Naive thymus-derived CD8-positive, alpha-beta T cell (primary cell): ENCODE data around the gene ARHGEF38. TPM values are rescaled to one million over a fixed set of nuclear protein-coding genes. Genes with fewer than 3 reads are reported as not detected.
A peak's percentile ranks its signal among the peaks of the same experiment; 100 is the strongest.
"Not testable (repeated sequence)": the region's sequence is repeated elsewhere in the genome, so short reads cannot be mapped to it uniquely, and the experiment has no call there.

Source experiments
- ATAC-seq, 2 donors: fragments of 150-1000 bp; cut with Tn5 transposase in 1 of 2; sonication (Bioruptor Pico), chemical (Tn5 transposase) in 1 of 2; 1 replicate in 1 of 2; 2 replicates in 1 of 2; pipeline ENCODE4 v1.10.0; 2021; ENCODE audit warnings: mild to moderate bottlenecking in 2 of 2, moderate library complexity in 2 of 2
- POLR2A ChIA-PET: fragments of 350-600 bp; sonication (Branson Sonifier 250); formaldehyde crosslinking; loops from one replicate; lab custom pipeline; 2021; ENCODE audit warnings: antibody characterized with exemption; lab: Charles Lee
- DNase-seq, 10 donors: peaks; one replicate each; pipeline versions ENCODE4 v3.0.0 to v3.0.0-alpha.2; 2020 to 2022
- H3K27ac Mint-ChIP-seq, 10 donors: one replicate each; pipeline ENCODE4 v1.8.0; 2020 to 2022; ENCODE audit warnings: mild to moderate bottlenecking in 10 of 10, mixed read lengths in 10 of 10, moderate library complexity in 4 of 10, inconsistent platforms in 1 of 10
- H3K27me3 Mint-ChIP-seq, 5 donors: one replicate each; pipeline ENCODE4 v1.8.0; 2021 to 2022; ENCODE audit warnings: mixed read lengths in 5 of 5
- H3K36me3 Mint-ChIP-seq, 3 donors: one replicate each; pipeline ENCODE4 v1.8.0; 2020 to 2022; ENCODE audit warnings: mixed read lengths in 3 of 3, mild to moderate bottlenecking in 2 of 3, inconsistent platforms in 1 of 3
- H3K4me1 Mint-ChIP-seq, 4 donors: one replicate each; pipeline ENCODE4 v1.8.0; 2021 to 2022; ENCODE audit warnings: mixed read lengths in 4 of 4
- H3K4me3 Mint-ChIP-seq, 10 donors: one replicate each; pipeline ENCODE4 v1.8.0; 2020 to 2022; ENCODE audit warnings: mild to moderate bottlenecking in 10 of 10, mixed read lengths in 10 of 10, moderate library complexity in 6 of 10, inconsistent platforms in 1 of 10
- H3K9me3 Mint-ChIP-seq, 9 donors: one replicate each; pipeline ENCODE4 v1.8.0; 2020 to 2022; ENCODE audit warnings: mixed read lengths in 9 of 9, mild to moderate bottlenecking in 3 of 9, inconsistent platforms in 1 of 9, moderate library complexity in 1 of 9
- polyA plus RNA-seq, 3 donors: library from polyadenylated mRNA; unstranded; fragments of 300-500 nt; fragmentation: Illumina TruSeq; gene quantifications; one replicate each; pipeline ENCODE4 v1.2.3, GENCODE V29; 2021
- total RNA-seq, 8 experiments: library from RNA in 2 of 8; stranded (reverse) in 2 of 8; gene quantifications; one replicate each; pipeline ENCODE4 v1.2.3 and lab custom pipeline; 2021 to 2026

The ARHGEF38 gene
- total and polyA plus RNA-seq, 5 experiments from 2014 or later, result not detected

- Mint-ChIP-seq H3K4me1 (no peaks in the 10 kb centered on the region), H3K4me3 (no peak overlapping the region), H3K9me3 (no peaks in the 10 kb centered on the region), H3K27me3 (no peaks in the 10 kb centered on the region), H3K36me3 (peaks cover 0 to 52% (median 13%) of the 10 kb centered on the region in 3 donors), H3K27ac (peak overlapping the region in 2 of 10 donors; percentile 3 to 77)
- POLR2A ChIA-PET, result no interaction called here
- DNase-seq (no peak), ATAC-seq (no peak)
Observed at GRCh38 chr4:105683038-105683437, 130.6 kb downstream of the ARHGEF38 start.

GRCh38 chr4:105686571-105686970 is 134.2 kb downstream of the ARHGEF38 start:
- H3K9me3 Mint-ChIP-seq, result no peaks in the 10 kb centered on the region
- H3K36me3 Mint-ChIP-seq, result peaks cover 0 to 78% (median 17%) of the 10 kb centered on the region in 3 donors
- H3K4me3 Mint-ChIP-seq, result no peak overlapping the region
- DNase-seq (no peak), ATAC-seq (no peak)
- H3K27ac Mint-ChIP-seq, result no peak overlapping the region
- no peaks in the 10 kb centered on the region for H3K4me1 Mint-ChIP-seq
- no peaks in the 10 kb centered on the region for H3K27me3 Mint-ChIP-seq
- POLR2A ChIA-PET, result no interaction called here

GRCh38 chr4:105694812-105695211 is 142.4 kb downstream of the ARHGEF38 start:
- H3K36me3 Mint-ChIP-seq, result peaks cover 9 to 85% (median 21%) of the 10 kb centered on the region in 3 donors
- H3K4me1 Mint-ChIP-seq, H3K27me3 Mint-ChIP-seq, H3K9me3 Mint-ChIP-seq, H3K4me3 Mint-ChIP-seq, DNase-seq, H3K27ac Mint-ChIP-seq, ATAC-seq, POLR2A ChIA-PET: not testable (repeated sequence)

GRCh38 chr4:105695832-105696231 is 143.4 kb downstream of the ARHGEF38 start:
- DNase-seq, POLR2A ChIA-PET, H3K9me3 Mint-ChIP-seq, H3K27ac Mint-ChIP-seq, H3K4me3 Mint-ChIP-seq, H3K27me3 Mint-ChIP-seq, H3K4me1 Mint-ChIP-seq, ATAC-seq: not testable (repeated sequence)
- H3K36me3 Mint-ChIP-seq, result peaks cover 9 to 81% (median 24%) of the 10 kb centered on the region in 3 donors

GRCh38 chr4:105698607-105699006 is 146.2 kb downstream of the ARHGEF38 start:
- peaks cover 5 to 13% (median 11%) of the 10 kb centered on the region in 4 donors for H3K4me1 Mint-ChIP-seq
- no peaks in the 10 kb centered on the region for H3K9me3 Mint-ChIP-seq
- no peak overlapping the region for H3K4me3 Mint-ChIP-seq
- no peaks in the 10 kb centered on the region for H3K27me3 Mint-ChIP-seq
- ATAC-seq, result no peak
- peak overlapping the region in 1 of 10 donors; percentile 63 for H3K27ac Mint-ChIP-seq
- peaks cover 0 to 58% (median 13%) of the 10 kb centered on the region in 3 donors for H3K36me3 Mint-ChIP-seq
- no peak for DNase-seq
- POLR2A ChIA-PET, result no interaction called here

- POLR2A ChIA-PET, result interaction anchor here (2.8 kb wide), 1 partner anchor 234 kb away, joined by 13 read pairs; the partner anchor contains the start of gene PPA2
- H3K36me3 Mint-ChIP-seq, result no peaks in the 10 kb centered on the region
- peak in 2 of 10 donors; percentile 14 to 16 for DNase-seq
Observed at GRCh38 chr4:105707782-105708180, 155.4 kb downstream of the ARHGEF38 start.

GRCh38 chr4:105708181-105709080 is 156.0 kb downstream of the ARHGEF38 start, which contains the start of the genes GSTCD and INTS12:
Gene GSTCD (plus strand): TSS chr4:105708784. CDS start chr4:105717614, 8,830 bp downstream.
Gene INTS12 (minus strand): TSS chr4:105708689. CDS start chr4:105700005, 8,684 bp downstream.
- Mint-ChIP-seq H3K27me3 (no peaks in the 10 kb centered on the region), H3K9me3 (no peaks in the 10 kb centered on the region), H3K27ac (peak within 1 kb of the TSS; percentile 96 to 99 (median 99)), H3K36me3 (no peaks in the 10 kb centered on the region), H3K4me1 (peaks cover 26 to 40% (median 36%) of the 10 kb centered on the region in 4 donors), H3K4me3 (peak within 1 kb of the TSS; percentile 95 to 100 (median 100))
- peak; percentile 69 to 91 (median 86) for DNase-seq
- POLR2A ChIA-PET, result interaction anchor here (2.8 kb wide), 1 partner anchor 235 kb away, joined by 13 read pairs; the partner anchor contains the start of gene PPA2
- peak; percentile 85 to 91 for ATAC-seq

More at GRCh38 chr4:105707782-105708180, 155.4 kb downstream of the ARHGEF38 start:
- Mint-ChIP-seq H3K9me3 (no peaks in the 10 kb centered on the region), H3K27me3 (no peaks in the 10 kb centered on the region), H3K4me1 (peaks cover 26 to 40% (median 36%) of the 10 kb centered on the region in 4 donors), H3K27ac (peak overlapping the region; percentile 96 to 99 (median 99)), H3K4me3 (peak overlapping the region; percentile 95 to 100 (median 100))
- ATAC-seq, result no peak

GRCh38 chr4:105709081-105709450 is 156.6 kb downstream of the ARHGEF38 start:
- peak overlapping the region; percentile 95 to 100 (median 100) for H3K4me3 Mint-ChIP-seq
- DNase-seq, result peak in 2 of 10 donors; percentile 10 to 55
- POLR2A ChIA-PET, result interaction anchor here (2.8 kb wide), 1 partner anchor 235 kb away, joined by 13 read pairs; the partner anchor contains the start of gene PPA2
- no peaks in the 10 kb centered on the region for H3K36me3 Mint-ChIP-seq
- H3K9me3 Mint-ChIP-seq, result no peaks in the 10 kb centered on the region
- ATAC-seq, result peak; percentile 27 to 31
- H3K27me3 Mint-ChIP-seq, result no peaks in the 10 kb centered on the region
- peak overlapping the region; percentile 87 to 99 (median 98) for H3K27ac Mint-ChIP-seq
- peaks cover 26 to 44% (median 36%) of the 10 kb centered on the region in 4 donors for H3K4me1 Mint-ChIP-seq

- no peaks in the 10 kb centered on the region for H3K27me3 Mint-ChIP-seq
- POLR2A ChIA-PET, result interaction anchor here (0.7 to 2.8 kb wide), 2 partner anchors 9 to 236 kb away, joined by 7 to 13 read pairs; partner anchors contain the start of gene PPA2
- no peak for ATAC-seq
- H3K27ac Mint-ChIP-seq, result peak overlapping the region in 1 of 10 donors; percentile 47
- no peaks in the 10 kb centered on the region for H3K9me3 Mint-ChIP-seq
- H3K4me3 Mint-ChIP-seq, result peak overlapping the region in 9 of 10 donors; percentile 27 to 100 (median 99)
- DNase-seq, result no peak
- H3K36me3 Mint-ChIP-seq, result no peaks in the 10 kb centered on the region
- H3K4me1 Mint-ChIP-seq, result peaks cover 26 to 46% (median 36%) of the 10 kb centered on the region in 4 donors
Observed at GRCh38 chr4:105710012-105710600, 157.7 kb downstream of the ARHGEF38 start.

GRCh38 chr4:105710678-105711077 is 158.3 kb downstream of the ARHGEF38 start:
- H3K27me3 Mint-ChIP-seq, result no peaks in the 10 kb centered on the region
- no peak for ATAC-seq
- no peak for DNase-seq
- no peaks in the 10 kb centered on the region for H3K9me3 Mint-ChIP-seq
- no peak overlapping the region for H3K27ac Mint-ChIP-seq
- H3K36me3 Mint-ChIP-seq, result no peaks in the 10 kb centered on the region
- POLR2A ChIA-PET, result no interaction called here
- peak overlapping the region in 1 of 10 donors; percentile 9 for H3K4me3 Mint-ChIP-seq
- peaks cover 25 to 43% (median 32%) of the 10 kb centered on the region in 4 donors for H3K4me1 Mint-ChIP-seq

- H3K27me3 Mint-ChIP-seq, result no peaks in the 10 kb centered on the region
- ATAC-seq (no peak), DNase-seq (no peak)
- POLR2A ChIA-PET, result no interaction called here
- peaks cover 9 to 23% (median 12%) of the 10 kb centered on the region in 4 donors for H3K4me1 Mint-ChIP-seq
- H3K9me3 Mint-ChIP-seq, result no peaks in the 10 kb centered on the region
- H3K36me3 Mint-ChIP-seq, result no peaks in the 10 kb centered on the region
- no peak overlapping the region for H3K4me3 Mint-ChIP-seq
- H3K27ac Mint-ChIP-seq, result peak overlapping the region in 1 of 10 donors; percentile 39
Observed at GRCh38 chr4:105712766-105713165, 160.3 kb downstream of the ARHGEF38 start.

GRCh38 chr4:105714071-105714521 is 161.7 kb downstream of the ARHGEF38 start:
- Mint-ChIP-seq H3K27ac (peak overlapping the region in 1 of 10 donors; percentile 11), H3K9me3 (no peaks in the 10 kb centered on the region), H3K4me3 (peak overlapping the region in 2 of 10 donors; percentile 28 to 77), H3K36me3 (no peaks in the 10 kb centered on the region), H3K4me1 (peaks cover 5 to 15% (median 7%) of the 10 kb centered on the region in 4 donors), H3K27me3 (no peaks in the 10 kb centered on the region)
- DNase-seq (no peak), ATAC-seq (no peak)
- POLR2A ChIA-PET, result no interaction called here
